ENCODE results near the gene LMF1.

The LMF1 gene

GRCh38 chr16:924806-925205, 46.0 kb downstream of the LMF1 start:
- Histone ChIP-seq H3K79me2 (ENCODE audit: insufficient read depth, low read length) (no peaks in the 10 kb centered on the region), H3K4me2 (ENCODE audit: low read depth, low read length, poor library complexity, severe bottlenecking) (no peak overlapping the region), H2AFZ (ENCODE audit: low read depth, low read length, severe bottlenecking) (no peak overlapping the region), H3K36me3 (ENCODE audit: low read length) (no peaks in the 10 kb centered on the region), H3F3A (ENCODE audit: insufficient read depth) (no peaks in the 10 kb centered on the region), H3K9ac (ENCODE audit: low read length) (no peak overlapping the region), H3K9me3 (ENCODE audit: insufficient read depth, low read length) (no peaks in the 10 kb centered on the region), H3K4me3 (ENCODE audit: insufficient read depth, low read length, poor library complexity, severe bottlenecking) (no peak overlapping the region), H4K20me1 (ENCODE audit: low read depth, low read length) (no peaks in the 10 kb centered on the region), H3K27ac (ENCODE audit: low read depth, low read length) (no peak overlapping the region), H3K9me2 (replicated peaks; ENCODE audit: insufficient read depth, low read length) (no peaks in the 10 kb centered on the region), H3K27me3 (ENCODE audit: low read length) (no peaks in the 10 kb centered on the region)
- TF ChIP-seq EZH2phosphoT487 (conservative IDR thresholded peaks at IDR 0.05; ENCODE audit: low read length) (no peak), CTCF (IDR thresholded peaks at IDR 0.05; ENCODE audit: insufficient read depth, low read length, poor library complexity, severe bottlenecking) (no peak)

- Histone ChIP-seq H3K9ac (ENCODE audit: low read length) (no peak overlapping the region), H3K79me2 (ENCODE audit: insufficient read depth, low read length) (no peaks in the 10 kb centered on the region), H3K4me2 (ENCODE audit: low read depth, low read length, poor library complexity, severe bottlenecking) (no peak overlapping the region), H3K36me3 (ENCODE audit: low read length) (no peaks in the 10 kb centered on the region), H3K9me3 (ENCODE audit: insufficient read depth, low read length) (no peaks in the 10 kb centered on the region), H2AFZ (ENCODE audit: low read depth, low read length, severe bottlenecking) (no peak overlapping the region), H3K4me3 (ENCODE audit: insufficient read depth, low read length, poor library complexity, severe bottlenecking) (no peak overlapping the region), H3K27me3 (ENCODE audit: low read length) (no peaks in the 10 kb centered on the region), H3K9me2 (replicated peaks; ENCODE audit: insufficient read depth, low read length) (no peaks in the 10 kb centered on the region), H3F3A (ENCODE audit: insufficient read depth) (no peaks in the 10 kb centered on the region), H3K27ac (ENCODE audit: low read depth, low read length) (no peak overlapping the region), H4K20me1 (ENCODE audit: low read depth, low read length) (no peaks in the 10 kb centered on the region)
- TF ChIP-seq CTCF (IDR thresholded peaks at IDR 0.05; ENCODE audit: insufficient read depth, low read length, poor library complexity, severe bottlenecking): no peak
- no peak for TF ChIP-seq EZH2phosphoT487 (conservative IDR thresholded peaks at IDR 0.05; ENCODE audit: low read length)
Observed at GRCh38 chr16:924063-924462, 46.7 kb downstream of the LMF1 start.

- no peaks in the 10 kb centered on the region for H3K9me2 ChIP-seq (replicated peaks; ENCODE audit: insufficient read depth, low read length)
- H3K4me3 ChIP-seq (ENCODE audit: insufficient read depth, low read length, poor library complexity, severe bottlenecking): no peak overlapping the region
- no peak overlapping the region for H3K27ac ChIP-seq (ENCODE audit: low read depth, low read length)
- H3K4me2 ChIP-seq (ENCODE audit: low read depth, low read length, poor library complexity, severe bottlenecking): no peak overlapping the region
- H3K36me3 ChIP-seq (ENCODE audit: low read length): no peaks in the 10 kb centered on the region
- H2AFZ ChIP-seq (ENCODE audit: low read depth, low read length, severe bottlenecking): no peak overlapping the region
- no peak overlapping the region for H3K9ac ChIP-seq (ENCODE audit: low read length)
- no peaks in the 10 kb centered on the region for H4K20me1 ChIP-seq (ENCODE audit: low read depth, low read length)
- H3F3A ChIP-seq (ENCODE audit: insufficient read depth): no peaks in the 10 kb centered on the region
- H3K27me3 ChIP-seq (ENCODE audit: low read length): no peaks in the 10 kb centered on the region
- TF ChIP-seq EZH2phosphoT487 (conservative IDR thresholded peaks at IDR 0.05; ENCODE audit: low read length): no peak
- TF ChIP-seq CTCF (IDR thresholded peaks at IDR 0.05; ENCODE audit: insufficient read depth, low read length, poor library complexity, severe bottlenecking): no peak
- H3K79me2 ChIP-seq (ENCODE audit: insufficient read depth, low read length): no peaks in the 10 kb centered on the region
- H3K9me3 ChIP-seq (ENCODE audit: insufficient read depth, low read length): no peaks in the 10 kb centered on the region
Observed at GRCh38 chr16:923184-923583, 47.6 kb downstream of the LMF1 start.

GRCh38 chr16:922051-922450, 48.7 kb downstream of the LMF1 start:
- no peaks in the 10 kb centered on the region for H3F3A ChIP-seq (ENCODE audit: insufficient read depth)
- H2AFZ ChIP-seq (ENCODE audit: low read depth, low read length, severe bottlenecking): no peak overlapping the region
- no peak overlapping the region for H3K4me3 ChIP-seq (ENCODE audit: insufficient read depth, low read length, poor library complexity, severe bottlenecking)

More at GRCh38 chr16:922051-922450, 48.7 kb downstream of the LMF1 start:
- Histone ChIP-seq H3K27ac (ENCODE audit: low read depth, low read length) (no peak overlapping the region), H3K9me2 (replicated peaks; ENCODE audit: insufficient read depth, low read length) (no peaks in the 10 kb centered on the region), H3K4me2 (ENCODE audit: low read depth, low read length, poor library complexity, severe bottlenecking) (no peak overlapping the region), H3K9ac (ENCODE audit: low read length) (no peak overlapping the region), H3K9me3 (ENCODE audit: insufficient read depth, low read length) (no peaks in the 10 kb centered on the region), H3K36me3 (ENCODE audit: low read length) (no peaks in the 10 kb centered on the region), H3K79me2 (ENCODE audit: insufficient read depth, low read length) (no peaks in the 10 kb centered on the region), H3K27me3 (ENCODE audit: low read length) (no peaks in the 10 kb centered on the region), H4K20me1 (ENCODE audit: low read depth, low read length) (no peaks in the 10 kb centered on the region)
- TF ChIP-seq EZH2phosphoT487 (conservative IDR thresholded peaks at IDR 0.05; ENCODE audit: low read length): no peak
- no peak for TF ChIP-seq CTCF (IDR thresholded peaks at IDR 0.05; ENCODE audit: insufficient read depth, low read length, poor library complexity, severe bottlenecking)

Measured in SU-DHL-6 (cell line).